HUES6 (cell line): ENCODE results near the gene C6.
"Not testable (repeated sequence)": the region's sequence is repeated elsewhere in the genome, so short reads cannot be mapped to it uniquely, and the experiment has no call there.

Source experiments
- H3K27ac ChIP-seq: 2 replicates; pipeline ENCODE4 v1.7.0; 2013; ENCODE audit warnings: low read depth, mild to moderate bottlenecking, low read length, inconsistent platforms
- H3K27me3 ChIP-seq: 2 replicates; pipeline ENCODE4 v1.6.1; 2013; ENCODE audit warnings: low read length; ENCODE audit not compliant: control insufficient read depth, insufficient read depth
- H3K36me3 ChIP-seq: 2 replicates; pipeline ENCODE4 v1.6.1; 2013; ENCODE audit warnings: low read length; ENCODE audit not compliant: control insufficient read depth, insufficient read depth
- H3K4me1 ChIP-seq: 2 replicates; pipeline ENCODE4 v1.6.1; 2013; ENCODE audit warnings: low read length; ENCODE audit not compliant: control insufficient read depth, insufficient read depth
- H3K4me3 ChIP-seq: 2 replicates; pipeline ENCODE4 v1.5.1; 2013; ENCODE audit warnings: low read depth, low read length
- H3K9ac ChIP-seq: one replicate; pipeline ENCODE4 v1.6.1; 2013; ENCODE audit warnings: mild to moderate bottlenecking, low read length
- H3K9me3 ChIP-seq: 2 replicates; pipeline ENCODE4 v1.6.1; 2013; ENCODE audit warnings: low read depth, low read length; ENCODE audit not compliant: control insufficient read depth, insufficient read depth

The C6 gene

DNA sequence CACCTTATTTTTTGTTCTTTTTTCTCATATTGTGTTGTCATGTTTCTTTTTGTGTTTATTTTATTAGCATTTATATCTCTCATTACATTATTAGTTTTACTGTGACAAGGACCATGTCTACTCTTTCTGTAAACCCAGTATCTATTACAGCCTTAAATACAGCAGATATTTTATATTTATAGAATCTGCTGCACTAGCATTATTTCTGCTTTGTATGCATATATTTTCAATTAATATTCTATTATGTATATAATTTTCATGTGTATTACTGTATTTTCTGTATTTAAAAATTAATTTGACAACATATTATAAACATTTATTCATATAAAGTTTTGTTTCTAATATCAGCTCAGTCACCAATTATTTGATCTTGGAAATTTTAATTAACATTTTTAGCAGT, 19.5 kb upstream of the C6 start:
- H3K36me3 ChIP-seq: no peaks in the 10 kb centered on the region
- no peaks in the 10 kb centered on the region for H3K4me1 ChIP-seq
- H3K27ac ChIP-seq: no peak overlapping the region
- no peak overlapping the region for H3K9ac ChIP-seq
- no peak overlapping the region for H3K4me3 ChIP-seq
- H3K9me3 ChIP-seq: peaks cover 18% of the 10 kb centered on the region; the same call in 1 of the 2 replicates
- H3K27me3 ChIP-seq: no peaks in the 10 kb centered on the region

DNA sequence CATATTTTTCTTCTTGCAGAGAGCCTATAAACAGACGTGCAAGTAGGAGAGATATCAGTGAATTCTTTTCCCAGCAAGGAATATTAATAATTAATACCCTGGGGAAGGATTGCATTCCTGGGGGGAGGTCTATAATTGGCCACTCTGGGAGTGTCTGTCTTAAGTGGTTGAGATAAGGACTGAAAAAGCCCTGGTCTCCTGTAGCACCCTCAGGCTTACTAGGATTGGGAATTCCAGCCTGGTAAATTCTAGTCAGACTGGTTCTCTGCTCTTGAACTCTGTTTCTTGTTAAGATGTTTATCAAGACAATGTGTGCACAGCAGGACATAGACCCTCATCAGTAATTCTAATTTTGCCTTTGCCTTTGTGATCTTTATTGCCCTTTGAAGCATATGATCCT, 16.9 kb upstream of the C6 start:
- H3K27ac ChIP-seq, H3K27me3 ChIP-seq, H3K9ac ChIP-seq, H3K4me3 ChIP-seq, H3K4me1 ChIP-seq, H3K36me3 ChIP-seq: not testable (repeated sequence)
- H3K9me3 ChIP-seq: peaks cover 22% of the 10 kb centered on the region

DNA sequence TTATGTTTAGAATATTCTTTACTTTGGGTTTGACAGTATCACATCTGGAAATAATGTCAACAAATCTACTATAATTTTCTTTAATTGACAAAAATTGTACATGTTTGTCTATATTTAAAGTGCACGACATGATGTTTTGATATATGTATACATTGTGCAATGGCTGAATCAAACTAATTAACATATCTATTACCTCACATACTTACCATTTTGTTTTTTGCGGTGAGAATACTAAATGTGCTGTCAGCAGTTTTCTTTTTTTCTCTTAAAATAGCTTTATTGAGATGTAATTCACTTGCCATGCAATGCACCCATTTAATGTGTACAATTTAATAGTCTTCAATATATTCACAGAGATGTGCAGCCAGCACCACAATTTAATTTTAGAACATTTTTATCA, 10.6 kb upstream of the C6 start:
- Histone ChIP-seq H3K27ac (no peak overlapping the region), H3K36me3 (no peaks in the 10 kb centered on the region), H3K27me3 (no peaks in the 10 kb centered on the region), H3K4me3 (no peak overlapping the region), H3K9me3 (peaks cover 4% of the 10 kb centered on the region; the same call in 1 of the 2 replicates), H3K4me1 (peaks cover 8% of the 10 kb centered on the region; the same call in 1 of the 2 replicates), H3K9ac (no peak overlapping the region)

DNA sequence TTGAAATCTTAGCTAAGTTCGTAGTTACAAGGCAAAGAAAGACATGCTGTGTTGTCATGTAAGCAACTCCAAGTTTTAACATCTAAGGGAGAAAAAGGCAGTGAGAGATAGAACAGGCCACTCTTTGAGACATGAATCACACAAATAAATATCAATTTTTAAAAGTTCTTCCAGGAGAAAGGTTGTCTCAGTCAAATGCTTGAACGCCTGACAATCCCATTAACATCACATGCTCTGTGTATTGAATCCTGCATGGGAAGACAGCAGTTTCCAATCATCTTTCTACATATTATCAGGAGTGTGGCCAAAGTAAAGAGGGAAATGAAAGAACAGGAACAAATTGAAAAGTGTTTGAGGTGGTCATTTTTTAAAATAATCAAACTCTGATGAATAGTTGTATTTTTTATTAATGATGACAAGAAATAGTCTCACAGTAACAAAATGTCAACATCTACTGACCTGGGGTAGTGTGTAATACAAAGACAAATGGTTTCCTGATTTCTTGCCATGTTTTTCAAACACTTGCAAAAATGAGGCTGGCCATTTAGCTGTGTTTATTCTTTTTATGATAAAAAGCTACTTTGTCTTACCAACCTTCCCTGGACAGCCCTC, 6.4 kb upstream of the C6 start:
- no peak overlapping the region for H3K9ac ChIP-seq
- H3K4me1 ChIP-seq: peaks cover 8% of the 10 kb centered on the region; the same call in 1 of the 2 replicates
- H3K9me3 ChIP-seq: no peaks in the 10 kb centered on the region
- H3K36me3 ChIP-seq: no peaks in the 10 kb centered on the region
- no peak overlapping the region for H3K27ac ChIP-seq
- H3K4me3 ChIP-seq: no peak overlapping the region
- no peaks in the 10 kb centered on the region for H3K27me3 ChIP-seq

DNA sequence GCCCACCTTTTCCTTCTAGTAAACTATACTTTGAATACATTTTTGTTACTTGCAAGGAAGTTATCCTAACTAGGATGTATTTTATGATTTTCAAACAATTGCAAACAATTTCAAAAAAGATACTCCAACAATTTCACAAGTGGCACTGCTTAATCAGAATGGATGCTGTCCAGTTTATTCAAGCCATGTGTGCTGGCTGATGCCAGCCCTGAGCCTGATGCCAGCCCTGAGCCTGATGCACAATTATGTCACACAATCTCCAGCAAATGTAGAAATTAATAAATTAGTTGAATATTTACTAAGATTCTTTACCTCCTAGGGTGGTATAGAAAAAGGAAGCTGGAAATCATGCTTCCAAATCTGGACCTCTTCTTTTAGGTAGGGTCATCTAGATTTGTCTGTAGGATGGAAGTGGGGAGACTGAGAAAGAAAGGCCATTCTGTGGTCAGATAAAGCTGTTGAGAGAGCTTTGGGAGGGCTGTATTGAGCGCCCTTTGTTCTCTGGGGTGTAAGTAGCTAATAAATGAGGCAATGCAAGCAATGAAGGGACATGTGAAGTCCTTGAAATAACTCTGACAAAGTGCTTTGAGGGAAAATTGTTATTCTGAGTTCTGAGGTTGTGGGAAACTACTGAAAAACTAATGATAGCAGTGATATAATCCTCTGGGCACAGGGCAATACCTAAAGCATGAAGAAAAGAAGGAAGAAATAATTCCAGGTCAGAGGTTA, 5.8 kb upstream of the C6 start:
- Histone ChIP-seq H3K4me1 (peaks cover 8% of the 10 kb centered on the region; the same call in 1 of the 2 replicates), H3K9ac (no peak overlapping the region), H3K36me3 (no peaks in the 10 kb centered on the region), H3K27me3 (no peaks in the 10 kb centered on the region), H3K4me3 (no peak overlapping the region), H3K9me3 (no peaks in the 10 kb centered on the region), H3K27ac (no peak overlapping the region)

DNA sequence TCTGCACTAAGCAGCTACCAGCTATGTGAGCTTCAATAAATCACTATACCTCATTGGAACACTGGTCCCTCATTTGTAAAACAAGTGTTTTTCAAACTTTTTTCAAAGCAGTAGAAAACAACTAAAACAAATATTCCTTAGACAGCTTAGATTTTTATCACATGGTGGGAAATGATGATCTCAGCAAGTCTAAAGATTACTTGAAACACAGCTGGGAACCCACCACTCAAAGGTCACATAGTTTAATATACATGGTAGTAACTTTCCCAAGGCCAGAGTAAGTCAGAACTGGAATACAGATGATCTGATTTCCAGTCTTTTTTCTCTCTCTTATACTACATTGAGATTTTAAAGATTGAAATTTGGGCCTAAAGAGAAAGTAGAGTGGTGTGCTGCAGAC, 850 bp upstream of the C6 start:
- H3K36me3 ChIP-seq: no peaks in the 10 kb centered on the region
- H3K4me1 ChIP-seq: no peaks in the 10 kb centered on the region
- H3K9ac ChIP-seq: no peak overlapping the region
- H3K27ac ChIP-seq: no peak overlapping the region
- no peaks in the 10 kb centered on the region for H3K9me3 ChIP-seq
- no peak overlapping the region for H3K4me3 ChIP-seq
- H3K27me3 ChIP-seq: no peaks in the 10 kb centered on the region

DNA sequence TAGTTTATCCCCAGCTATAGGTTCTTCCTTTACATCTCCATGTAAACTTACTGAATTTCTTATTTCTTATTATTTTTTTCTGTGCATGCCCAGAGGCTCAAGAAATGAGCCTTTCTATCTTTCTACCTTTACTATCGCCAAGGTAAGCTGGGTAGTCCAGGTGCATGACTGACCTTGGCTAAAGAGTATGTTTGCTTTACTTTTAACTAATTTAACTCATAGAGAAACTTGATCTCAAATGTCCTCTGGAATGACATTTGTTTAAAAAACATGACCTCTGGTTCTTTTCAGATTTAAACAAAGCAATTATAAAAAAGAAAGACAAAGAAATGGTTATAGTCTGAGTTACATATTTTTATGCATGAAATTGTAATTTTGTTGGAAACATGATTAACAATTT, 397 bp downstream of the C6 start:
- Histone ChIP-seq H3K9ac (no peak overlapping the region), H3K4me3 (no peak overlapping the region), H3K27me3 (no peaks in the 10 kb centered on the region), H3K9me3 (no peaks in the 10 kb centered on the region), H3K36me3 (no peaks in the 10 kb centered on the region), H3K4me1 (no peaks in the 10 kb centered on the region), H3K27ac (no peak overlapping the region)

DNA sequence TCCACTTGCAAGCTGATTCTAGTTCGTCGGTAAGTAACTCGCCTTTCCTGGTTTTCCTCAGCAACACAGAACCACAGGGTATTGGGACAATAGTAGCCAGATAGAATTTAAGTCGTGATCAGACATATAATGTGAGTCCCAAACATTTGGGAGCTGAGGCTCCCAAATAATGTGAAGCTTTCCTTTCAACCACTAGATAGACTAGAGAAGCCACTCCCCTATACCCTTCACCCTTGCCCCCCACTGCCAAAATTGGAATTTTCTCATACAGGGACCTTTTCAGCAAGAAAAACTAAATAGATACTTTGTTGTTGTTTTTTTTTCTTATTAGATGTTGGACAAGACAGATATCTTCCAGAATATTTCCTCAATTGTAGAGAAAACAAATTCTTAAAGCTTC, 1.9 kb downstream of the C6 start:
- no peaks in the 10 kb centered on the region for H3K27me3 ChIP-seq
- H3K27ac ChIP-seq: no peak overlapping the region
- H3K36me3 ChIP-seq: no peaks in the 10 kb centered on the region
- H3K4me3 ChIP-seq: no peak overlapping the region
- no peak overlapping the region for H3K9ac ChIP-seq
- no peaks in the 10 kb centered on the region for H3K9me3 ChIP-seq
- no peaks in the 10 kb centered on the region for H3K4me1 ChIP-seq

DNA sequence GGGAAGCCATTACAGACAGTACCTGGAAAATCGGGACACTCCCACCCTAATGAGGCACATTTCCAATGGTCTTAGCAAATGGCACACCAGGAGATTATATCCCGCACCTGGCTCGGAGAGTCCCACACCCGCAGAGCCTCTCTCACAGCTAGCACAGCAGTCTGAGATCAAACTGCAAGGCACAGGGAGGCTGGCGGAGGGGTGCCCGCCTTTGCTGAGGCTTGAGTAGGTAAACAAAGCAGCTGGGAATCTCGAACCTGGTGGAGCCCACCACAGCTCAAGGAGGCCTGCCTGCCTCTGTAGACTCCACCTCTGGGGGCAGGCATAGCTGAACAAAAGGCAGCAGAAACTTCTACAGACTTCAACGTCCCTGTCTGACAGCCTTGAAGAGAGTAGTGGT, 7.9 kb downstream of the C6 start:
- H3K4me3 ChIP-seq, H3K27me3 ChIP-seq, H3K4me1 ChIP-seq, H3K9ac ChIP-seq, H3K27ac ChIP-seq, H3K36me3 ChIP-seq: not testable (repeated sequence)
- peaks cover 19% of the 10 kb centered on the region for H3K9me3 ChIP-seq

DNA sequence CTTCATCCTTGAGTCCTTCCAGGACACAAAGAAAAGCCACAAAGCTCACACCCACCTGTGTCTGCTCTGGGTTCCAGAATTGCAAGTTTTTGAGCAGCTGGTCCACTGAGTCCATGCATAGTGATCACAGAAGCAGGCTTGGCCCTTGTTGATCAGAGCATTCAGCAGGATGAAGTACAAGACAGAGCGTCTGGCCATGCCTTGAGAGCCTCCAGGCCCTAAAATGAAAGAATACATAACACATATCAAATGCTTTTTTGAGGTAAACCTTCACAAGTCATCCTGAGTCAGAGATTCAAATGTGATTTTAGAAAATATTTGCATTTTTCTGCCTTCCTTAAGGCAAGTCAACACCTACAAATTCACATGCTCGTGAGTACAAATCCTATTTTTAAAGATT, 10.3 kb downstream of the C6 start:
- H3K9ac ChIP-seq: no peak overlapping the region
- peaks cover 19% of the 10 kb centered on the region for H3K9me3 ChIP-seq
- no peaks in the 10 kb centered on the region for H3K27me3 ChIP-seq
- H3K4me1 ChIP-seq: no peaks in the 10 kb centered on the region
- no peak overlapping the region for H3K4me3 ChIP-seq
- H3K36me3 ChIP-seq: no peaks in the 10 kb centered on the region
- no peak overlapping the region for H3K27ac ChIP-seq

DNA sequence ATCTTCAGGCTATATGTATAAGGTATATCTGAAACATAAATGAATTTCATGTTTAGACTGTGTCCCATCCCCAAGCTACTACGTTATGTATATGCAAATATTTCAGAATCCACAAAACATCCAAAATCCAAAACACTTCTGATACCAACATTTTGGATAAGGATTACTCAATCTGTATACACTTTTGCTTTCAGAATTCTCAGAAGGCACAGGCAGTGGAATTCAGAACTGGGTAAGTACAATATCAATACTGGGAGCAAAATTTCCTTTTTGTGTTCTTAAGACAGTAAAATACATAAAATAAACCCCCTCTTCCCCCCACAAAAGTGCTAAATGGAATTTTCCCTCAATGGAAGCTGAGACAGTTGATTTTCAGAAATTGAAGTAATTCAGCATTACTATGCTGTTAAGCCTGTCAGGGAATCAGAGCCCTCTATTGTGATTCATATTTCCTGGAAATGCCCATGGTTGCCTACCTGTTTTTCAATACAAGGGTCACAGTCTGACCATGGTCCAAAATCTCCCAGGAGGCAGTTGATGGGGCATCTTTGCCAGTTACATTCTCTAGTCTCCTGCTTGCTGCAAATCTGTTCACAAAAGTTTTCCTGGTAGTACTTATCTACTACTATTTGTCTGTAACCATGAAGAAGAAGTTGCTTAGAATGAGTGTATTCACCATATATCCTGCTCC, 12.1 kb downstream of the C6 start:
- Histone ChIP-seq H3K36me3 (no peaks in the 10 kb centered on the region), H3K27me3 (no peaks in the 10 kb centered on the region), H3K9me3 (peaks cover 19% of the 10 kb centered on the region), H3K27ac (no peak overlapping the region), H3K4me3 (no peak overlapping the region), H3K4me1 (no peaks in the 10 kb centered on the region), H3K9ac (no peak overlapping the region)
